NOMO-1 treated with DMSO at 0.1 percent for 48 hours (cell line): ENCODE results near the gene LHFPL4.
"Not testable (repeated sequence)": the region's sequence is repeated elsewhere in the genome, so short reads cannot be mapped to it uniquely, and the experiment has no call there.

ENCODE experiments used
- DNase-seq: peaks from one replicate; lab custom pipeline; 2025; ENCODE audit not compliant: unreplicated experiment; lab: John Stamatoyannopoulos, UW

LHFPL4 gene

GRCh38 chr3:9553021-9553947 is at the start of gene LHFPL4:
Gene LHFPL4, minus strand, starts transcription at chr3:9553822. Its CDS starts 1,143 bp downstream, at chr3:9552679.
- DNase-seq, result no peak

GRCh38 chr3:9602620-9603019 is 49.0 kb upstream of the LHFPL4 start:
- no peak for DNase-seq

- not testable (repeated sequence) for DNase-seq
Observed at GRCh38 chr3:9601006-9601581, 47.5 kb upstream of the LHFPL4 start.

- DNase-seq, result no peak
Observed at GRCh38 chr3:9600597-9600996, 47.0 kb upstream of the LHFPL4 start.

DNA sequence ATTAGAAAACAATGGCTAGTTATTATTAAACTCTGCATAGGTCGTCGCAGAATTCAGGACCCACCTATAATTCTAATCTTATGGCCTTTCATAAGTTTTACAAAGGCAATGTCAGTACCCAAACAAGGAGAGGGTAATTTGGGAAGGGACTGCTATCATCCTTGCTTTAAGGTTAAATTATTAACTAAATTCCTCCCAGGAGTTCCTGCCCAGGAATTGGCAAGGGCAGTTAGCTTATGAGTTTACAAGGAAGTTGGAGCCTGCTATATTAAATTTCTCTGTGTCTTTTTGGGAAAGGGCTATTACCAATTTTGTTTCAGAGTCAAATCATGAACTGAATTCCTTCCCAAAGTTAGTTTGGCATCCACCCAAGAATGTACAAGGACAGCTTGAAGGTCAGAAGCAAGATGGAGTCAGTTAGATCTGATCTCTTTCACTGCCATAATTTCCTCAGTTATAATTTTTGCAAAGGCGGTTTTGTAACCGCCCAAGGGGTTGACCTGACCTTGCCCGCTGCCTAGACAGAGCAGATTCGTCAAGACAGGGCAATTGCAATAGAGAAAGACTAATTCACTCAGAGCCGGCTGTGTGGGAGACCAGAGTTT is 45.3 kb upstream of the LHFPL4 start:
- no peak for DNase-seq

DNA sequence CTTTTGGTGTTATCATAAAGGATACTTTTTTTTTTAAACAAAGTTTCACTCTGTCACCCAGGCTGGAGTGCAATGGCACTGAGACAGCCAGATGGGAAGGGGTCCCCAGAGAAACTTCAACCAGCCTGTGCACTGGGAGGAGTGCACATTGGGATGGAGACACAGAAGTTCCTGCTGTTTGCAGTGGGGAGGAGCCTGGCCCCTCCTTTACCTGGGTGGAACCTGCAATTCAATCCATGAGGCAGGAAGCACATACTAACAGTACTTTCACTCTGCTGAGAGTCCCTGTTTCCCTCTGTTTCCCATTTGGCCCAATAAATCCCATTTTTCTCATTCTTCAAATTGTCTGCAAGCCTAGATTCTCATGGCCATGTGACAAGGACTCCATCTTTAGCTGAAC is 42.3 kb upstream of the LHFPL4 start:
- DNase-seq, result no peak

- DNase-seq, result not testable (repeated sequence)
Observed at GRCh38 chr3:9591781-9592180, 38.2 kb upstream of the LHFPL4 start.

DNA sequence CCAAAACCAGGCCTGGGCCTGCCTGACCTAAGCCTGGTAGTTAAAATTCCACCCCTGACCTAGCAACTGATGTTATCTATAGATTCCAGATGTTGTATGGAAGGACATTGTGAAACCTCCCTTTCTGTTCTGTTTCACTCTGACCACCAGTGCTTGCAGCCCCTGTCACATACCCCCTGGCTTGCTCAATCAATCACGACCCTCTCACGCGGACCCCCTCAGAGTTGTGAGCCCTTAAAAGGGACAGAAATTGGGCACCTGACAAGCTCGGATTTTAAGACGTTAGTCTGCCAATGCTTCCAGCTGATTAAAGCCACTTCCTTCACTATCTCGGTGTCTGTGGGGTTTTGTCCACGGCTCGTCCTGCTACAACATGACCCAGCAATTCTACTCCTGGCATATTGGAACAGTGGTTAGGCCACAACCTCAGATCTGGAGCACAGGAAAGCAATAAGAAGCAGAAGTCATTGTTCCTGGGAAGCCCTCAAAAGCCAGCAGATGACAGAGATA is 36.7 kb upstream of the LHFPL4 start:
- no peak for DNase-seq

- no peak for DNase-seq
Observed at GRCh38 chr3:9583792-9584191, 30.2 kb upstream of the LHFPL4 start.

DNA sequence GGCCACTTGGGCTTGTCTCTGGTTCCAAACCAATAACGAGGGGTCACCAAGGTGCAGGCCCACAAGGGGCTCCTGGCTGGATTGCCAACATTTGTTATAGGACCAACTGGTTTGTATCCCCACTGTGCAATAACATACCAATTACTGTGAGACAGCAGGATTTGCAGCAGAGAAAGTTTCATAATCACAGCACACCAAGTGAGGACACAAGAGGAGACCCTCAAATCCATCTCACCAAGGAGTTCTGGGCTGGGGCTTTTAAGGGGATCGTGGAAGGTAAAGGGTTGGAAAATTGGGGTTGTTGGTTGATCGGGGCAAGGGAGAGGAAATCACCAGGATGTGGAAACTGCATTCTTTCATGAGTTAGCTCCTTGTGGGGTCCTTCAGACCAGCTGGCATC is 29.7 kb upstream of the LHFPL4 start:
- DNase-seq, result no peak

- no peak for DNase-seq
Observed at GRCh38 chr3:9582332-9582731, 28.7 kb upstream of the LHFPL4 start.

DNA sequence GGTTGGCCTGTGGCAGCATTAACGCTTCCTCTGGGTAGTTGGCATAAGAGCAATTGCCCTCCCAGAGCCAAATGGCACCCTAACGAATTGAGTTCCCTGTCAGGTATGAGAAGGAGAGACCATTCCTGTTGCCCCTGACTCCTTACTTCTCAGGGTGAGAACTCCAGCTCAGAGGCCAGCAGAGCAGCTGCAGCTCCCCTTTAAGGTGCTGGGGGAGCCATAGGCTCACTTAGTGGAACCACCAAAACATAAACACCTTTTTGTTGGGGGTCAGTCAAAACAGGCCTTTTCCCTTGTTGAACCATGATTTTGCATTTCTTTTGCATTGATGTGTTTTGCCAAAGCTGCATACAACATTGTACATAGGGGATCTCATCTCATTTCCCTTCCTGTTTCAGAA is 28.1 kb upstream of the LHFPL4 start:
- no peak for DNase-seq

- no peak for DNase-seq
Observed at GRCh38 chr3:9569054-9569453, 15.4 kb upstream of the LHFPL4 start.

DNA sequence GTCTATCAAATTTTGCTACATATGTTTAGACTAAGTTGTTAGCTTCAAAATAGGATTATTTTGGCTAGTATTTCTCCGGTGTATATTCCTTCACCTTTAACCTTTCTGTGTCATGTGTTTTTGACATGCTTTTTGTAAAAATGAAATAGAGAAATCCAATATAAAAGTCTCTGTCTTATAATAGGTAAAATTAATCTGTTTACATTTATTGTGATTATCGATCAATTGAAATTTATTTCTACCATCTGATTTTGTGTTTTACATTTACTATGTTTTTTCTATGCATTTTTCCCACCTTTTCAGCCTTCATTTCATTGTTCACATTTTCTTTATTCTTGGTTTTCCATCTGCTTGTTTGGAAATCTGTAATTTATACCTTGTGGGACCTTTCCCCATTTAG is 11.7 kb upstream of the LHFPL4 start:
- no peak for DNase-seq

- no peak for DNase-seq
Observed at GRCh38 chr3:9563851-9564250, 10.2 kb upstream of the LHFPL4 start.

DNA sequence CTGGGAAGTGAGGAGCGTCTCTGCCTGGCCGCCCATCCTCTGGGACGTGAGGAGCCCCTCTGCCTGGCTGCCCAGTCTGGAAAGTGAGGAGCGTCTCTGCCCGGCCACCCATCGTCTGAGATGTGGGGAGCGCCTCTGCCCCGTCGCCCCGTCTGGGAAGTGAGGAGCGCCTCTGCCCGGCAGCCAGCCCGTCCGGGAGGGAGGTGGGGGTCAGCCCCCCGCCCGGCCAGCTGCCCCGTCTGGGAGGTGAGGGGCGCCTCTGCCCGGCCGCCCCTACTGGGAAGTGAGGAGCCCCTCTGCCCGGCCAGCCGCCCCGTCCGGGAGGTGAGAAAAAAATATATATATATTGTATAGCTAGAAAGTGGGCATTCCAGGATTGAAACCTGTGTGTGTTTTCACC is 6.4 kb upstream of the LHFPL4 start:
- DNase-seq, result not testable (repeated sequence)

DNA sequence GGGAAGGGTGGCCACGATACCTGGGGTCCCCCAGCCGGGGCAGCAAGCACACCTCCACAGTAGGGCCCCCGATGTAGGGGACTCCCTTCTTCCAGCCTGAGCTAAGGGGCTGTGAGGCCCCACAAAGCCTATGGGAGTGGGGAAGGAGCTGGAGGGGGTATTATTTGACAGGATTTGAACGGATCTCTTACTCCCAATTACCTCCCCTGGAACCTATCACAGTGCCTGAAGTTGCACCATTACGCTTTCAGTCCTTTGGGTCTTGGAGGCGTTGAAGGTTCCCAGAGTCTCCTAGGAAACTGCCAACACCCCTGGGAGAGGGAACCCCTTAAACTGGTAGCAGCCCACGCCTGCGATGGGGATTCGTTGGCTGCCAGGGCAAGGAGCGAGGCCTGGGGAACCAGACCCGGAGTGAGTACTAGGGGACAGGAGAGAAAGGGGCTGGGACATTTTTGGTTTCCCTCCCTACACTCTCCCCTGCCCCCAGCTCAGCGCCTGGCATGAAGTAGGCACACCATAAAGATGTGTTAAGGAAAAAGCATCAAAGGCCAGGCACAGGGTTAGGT is 409 bp upstream of the LHFPL4 start:
- DNase-seq, result no peak

DNA sequence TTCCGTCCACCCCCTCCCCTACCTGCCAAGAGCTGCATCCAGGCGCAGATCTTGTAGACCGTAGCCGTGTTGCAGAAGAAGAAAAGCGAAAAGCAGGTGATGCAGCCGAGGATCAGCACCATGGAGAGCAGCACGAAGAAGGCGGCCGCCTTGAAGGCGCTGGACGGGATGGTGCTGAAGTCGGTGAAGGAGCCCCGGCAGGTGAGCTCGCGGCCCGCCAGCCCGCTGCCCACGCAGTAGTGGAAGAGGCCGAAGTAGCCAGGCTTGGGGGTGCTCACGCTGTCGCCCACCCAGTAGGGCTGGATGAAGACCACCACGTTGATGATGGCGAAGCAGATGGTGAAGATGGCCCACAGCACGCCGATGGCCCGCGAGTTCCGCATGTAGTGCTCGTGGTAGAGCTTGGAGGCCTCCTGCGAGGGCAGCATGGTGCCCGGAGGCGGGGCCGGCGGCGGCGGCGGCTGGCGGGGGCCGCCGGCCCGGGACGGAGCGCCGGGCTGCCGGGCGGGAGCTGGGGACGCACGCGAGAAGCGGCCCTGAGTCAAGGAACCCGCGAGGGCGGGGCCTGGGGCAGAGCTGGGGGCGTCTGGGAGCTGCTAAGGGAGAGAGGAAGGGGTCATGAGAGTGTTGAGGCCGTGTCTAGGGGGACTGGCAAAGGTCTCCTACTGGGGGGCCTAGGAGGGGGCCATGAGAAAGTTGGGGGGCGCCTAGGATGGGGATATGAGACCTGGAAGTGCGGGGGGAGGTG is 1.2 kb downstream of the LHFPL4 start:
- DNase-seq, result no peak

GRCh38 chr3:9550999-9551398 is 2.6 kb downstream of the LHFPL4 start:
- DNase-seq, result no peak

DNA sequence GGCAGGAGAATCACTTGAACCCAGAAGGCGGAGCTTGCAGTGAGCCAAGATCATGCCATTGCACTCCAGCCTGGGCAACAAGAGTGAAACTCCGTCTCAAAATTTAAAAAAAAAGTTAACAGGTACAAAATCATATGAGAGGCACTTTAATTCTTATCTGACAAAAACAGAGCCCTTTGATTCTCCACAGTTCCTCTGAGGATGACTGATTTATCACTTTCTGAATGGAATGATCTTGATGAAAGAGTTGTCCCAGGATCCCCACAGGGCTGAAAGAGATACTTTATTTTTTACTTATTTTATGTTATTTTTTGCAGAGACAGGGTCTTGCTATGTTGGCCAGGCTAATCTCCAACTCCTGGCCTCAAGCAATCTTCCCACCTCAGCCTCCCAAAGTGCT is 4.0 kb downstream of the LHFPL4 start:
- no peak for DNase-seq

DNA sequence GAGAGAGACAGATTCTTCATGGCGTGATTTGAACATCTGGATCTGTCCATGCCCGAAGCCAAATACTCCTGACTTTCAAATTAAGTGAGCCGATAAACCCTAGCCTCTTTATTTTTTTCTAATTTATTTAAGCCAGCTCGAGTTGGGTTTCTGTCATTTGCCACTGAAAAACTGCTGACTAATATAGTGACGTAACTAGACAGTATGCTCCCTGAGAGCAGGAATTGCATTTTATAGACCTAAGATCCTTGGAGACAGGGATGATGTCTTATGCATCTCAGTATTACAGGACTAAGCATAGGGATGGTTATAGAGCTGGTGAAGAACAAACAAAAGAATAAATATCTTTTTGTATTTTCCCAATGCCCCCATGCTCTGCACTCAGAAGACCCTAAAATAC is 4.6 kb downstream of the LHFPL4 start:
- no peak for DNase-seq
